HG02610 (cell line): ENCODE results near the gene ALOX15B.

Experiments used
- ATAC-seq: cut with Tn5 transposase; IDR thresholded peaks from one replicate; pipeline ENCODE4 v1.9.1; 2021; ENCODE audit warnings: mild to moderate bottlenecking, moderate library complexity; ENCODE audit not compliant: unreplicated experiment

Gene ALOX15B, protein sequence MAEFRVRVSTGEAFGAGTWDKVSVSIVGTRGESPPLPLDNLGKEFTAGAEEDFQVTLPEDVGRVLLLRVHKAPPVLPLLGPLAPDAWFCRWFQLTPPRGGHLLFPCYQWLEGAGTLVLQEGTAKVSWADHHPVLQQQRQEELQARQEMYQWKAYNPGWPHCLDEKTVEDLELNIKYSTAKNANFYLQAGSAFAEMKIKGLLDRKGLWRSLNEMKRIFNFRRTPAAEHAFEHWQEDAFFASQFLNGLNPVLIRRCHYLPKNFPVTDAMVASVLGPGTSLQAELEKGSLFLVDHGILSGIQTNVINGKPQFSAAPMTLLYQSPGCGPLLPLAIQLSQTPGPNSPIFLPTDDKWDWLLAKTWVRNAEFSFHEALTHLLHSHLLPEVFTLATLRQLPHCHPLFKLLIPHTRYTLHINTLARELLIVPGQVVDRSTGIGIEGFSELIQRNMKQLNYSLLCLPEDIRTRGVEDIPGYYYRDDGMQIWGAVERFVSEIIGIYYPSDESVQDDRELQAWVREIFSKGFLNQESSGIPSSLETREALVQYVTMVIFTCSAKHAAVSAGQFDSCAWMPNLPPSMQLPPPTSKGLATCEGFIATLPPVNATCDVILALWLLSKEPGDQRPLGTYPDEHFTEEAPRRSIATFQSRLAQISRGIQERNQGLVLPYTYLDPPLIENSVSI

DNA sequence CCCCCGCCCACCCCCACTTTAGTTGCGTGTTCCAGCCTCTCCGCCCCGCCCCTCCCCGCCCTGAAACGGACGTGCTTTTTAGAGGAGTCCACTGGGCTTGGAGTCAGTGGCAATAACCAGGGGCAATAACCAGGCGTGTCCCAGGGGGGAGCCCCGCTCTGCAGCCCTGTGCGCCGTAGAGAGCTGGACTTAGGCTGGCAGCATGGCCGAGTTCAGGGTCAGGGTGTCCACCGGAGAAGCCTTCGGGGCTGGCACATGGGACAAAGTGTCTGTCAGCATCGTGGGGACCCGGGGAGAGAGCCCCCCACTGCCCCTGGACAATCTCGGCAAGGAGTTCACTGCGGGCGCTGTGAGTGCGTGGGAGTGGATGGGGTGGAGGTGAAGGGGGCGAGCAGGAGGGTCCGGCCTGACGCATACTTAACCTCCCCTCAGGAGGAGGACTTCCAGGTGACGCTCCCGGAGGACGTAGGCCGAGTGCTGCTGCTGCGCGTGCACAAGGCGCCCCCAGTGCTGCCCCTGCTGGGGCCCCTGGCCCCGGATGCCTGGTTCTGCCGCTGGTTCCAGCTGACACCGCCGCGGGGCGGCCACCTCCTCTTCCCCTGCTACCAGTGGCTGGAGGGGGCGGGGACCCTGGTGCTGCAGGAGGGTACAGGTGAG lies at the start of gene ALOX15B:
TSS of gene ALOX15B (plus strand) at position 106 of the 657 bp plus-strand sequence. CDS start at position 203, 97 bp downstream.
- no peak for ATAC-seq

GRCh38 chr17:7989781-7990655 lies 48.8 kb upstream of the ALOX15B start:
- ATAC-seq, result peak; percentile 51

GRCh38 chr17:7992516-7992915 lies 46.3 kb upstream of the ALOX15B start:
- ATAC-seq, result no peak

DNA sequence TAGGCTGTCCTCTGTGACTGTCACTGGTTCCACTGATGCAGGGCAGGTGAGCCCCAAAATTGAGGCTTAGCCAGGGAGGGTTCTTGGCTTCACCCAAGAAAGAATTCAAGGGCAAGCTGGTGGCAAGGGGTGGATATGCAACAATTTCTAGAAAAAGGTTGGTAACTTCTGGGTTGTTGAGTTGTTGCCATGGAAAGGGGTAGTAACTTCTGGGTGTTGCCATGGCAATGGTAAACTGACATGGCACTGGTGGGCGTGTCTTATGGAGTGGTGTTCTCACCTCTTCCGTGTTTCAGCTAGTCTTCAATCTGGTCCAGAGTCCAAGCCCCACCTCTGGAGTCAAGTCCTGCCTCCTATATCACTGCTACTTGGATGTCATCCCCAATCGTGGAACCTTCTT lies 45.9 kb upstream of the ALOX15B start:
- no peak for ATAC-seq

DNA sequence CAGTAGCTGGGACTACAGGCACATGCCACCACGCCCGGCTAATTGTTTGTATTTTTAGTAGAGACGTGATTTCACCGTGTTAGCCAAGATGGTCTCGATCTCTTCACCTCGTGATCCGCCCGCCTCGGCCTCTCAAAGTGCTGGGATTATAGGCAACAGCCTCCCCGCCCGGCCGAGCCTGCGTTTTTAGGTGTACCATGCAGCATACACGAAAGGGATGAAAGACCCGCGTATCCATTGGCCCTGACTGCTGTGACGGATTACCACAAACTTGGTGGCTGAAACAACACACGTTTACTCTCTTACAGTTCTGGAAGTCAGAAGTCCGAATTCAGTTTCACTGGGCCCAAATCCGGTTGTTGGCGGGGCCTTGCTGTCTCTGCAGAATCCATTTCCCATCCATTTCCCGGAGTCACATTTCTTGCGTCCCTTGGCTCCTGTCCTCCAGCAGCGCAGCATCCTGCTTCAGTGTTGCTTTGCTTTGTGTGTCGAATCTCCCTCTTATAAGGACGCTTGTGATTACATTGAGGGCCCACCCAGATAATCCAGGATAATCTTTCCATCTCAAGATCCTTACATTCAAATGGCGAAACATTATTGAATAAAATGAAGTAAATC lies 44.8 kb upstream of the ALOX15B start:
- no peak for ATAC-seq

GRCh38 chr17:7995724-7996123 lies 43.1 kb upstream of the ALOX15B start:
- no peak for ATAC-seq

GRCh38 chr17:7997186-7997585 lies 41.7 kb upstream of the ALOX15B start:
- no peak for ATAC-seq

DNA sequence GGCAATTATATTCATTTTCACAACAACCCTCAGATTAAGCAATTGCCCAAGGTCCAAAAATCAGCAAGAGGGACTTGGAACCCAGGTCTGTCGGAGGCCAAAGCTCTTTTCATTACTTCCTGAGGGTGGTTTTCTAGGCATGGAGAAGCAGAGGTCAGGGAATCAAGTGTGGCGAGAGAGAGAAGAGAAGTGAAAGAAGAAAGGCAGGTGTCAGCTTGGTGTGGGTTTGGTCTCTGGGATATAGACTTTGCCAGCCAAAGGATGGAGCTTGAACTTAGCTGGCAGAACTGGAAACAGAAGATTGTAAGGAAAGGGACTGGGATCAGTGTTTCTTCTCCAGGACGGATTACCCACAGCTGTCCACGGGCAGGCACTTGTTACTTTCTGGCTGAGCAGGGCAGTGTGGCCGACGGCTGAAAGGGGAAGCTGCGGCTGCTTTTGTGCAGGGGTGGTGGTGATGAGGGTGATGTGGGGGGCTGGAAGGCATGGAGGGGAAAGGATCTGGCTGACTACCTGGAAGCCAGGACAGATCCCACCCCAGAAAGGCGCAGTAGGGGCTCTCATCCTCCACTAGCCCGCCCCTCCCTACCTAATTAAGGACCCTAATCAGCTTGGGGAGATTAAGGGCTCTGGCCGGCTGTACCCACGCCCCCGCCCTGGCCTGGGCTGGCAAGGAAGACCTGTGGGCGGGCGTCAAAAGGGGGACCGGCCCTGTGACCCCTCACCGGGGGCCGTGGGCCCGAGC lies 36.7 kb upstream of the ALOX15B start, which contains the start of gene GUCY2D:
TSS of gene GUCY2D (plus strand) at position 640 of the 745 bp plus-strand sequence. CDS start 433 bp downstream, outside the sequence.
- no peak for ATAC-seq

- no peak for ATAC-seq
These were observed 35.9 kb upstream of the ALOX15B start for GRCh38 chr17:8002721-8003593.

GRCh38 chr17:8003594-8004181 lies 35.2 kb upstream of the ALOX15B start:
- ATAC-seq, result no peak

DNA sequence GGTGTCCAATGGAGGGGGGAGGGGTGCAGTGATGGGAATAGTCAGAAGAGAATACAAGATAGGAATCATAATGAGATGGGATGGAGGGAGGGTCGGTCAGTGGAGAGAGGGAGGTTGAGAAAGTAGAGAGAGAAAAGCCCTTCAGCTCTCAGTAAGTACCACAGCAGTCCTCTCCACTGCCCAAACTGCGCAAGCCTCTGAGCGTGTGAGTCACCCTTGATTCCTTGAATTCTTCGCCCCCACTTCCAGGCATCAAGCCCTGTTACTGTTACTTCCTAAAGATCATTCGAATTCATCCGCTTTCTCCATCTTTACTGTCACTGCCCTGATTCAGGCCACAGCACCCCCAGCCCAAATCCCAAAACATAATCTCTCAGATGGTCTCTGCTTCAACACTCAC lies 34.0 kb upstream of the ALOX15B start:
- no peak for ATAC-seq

GRCh38 chr17:8005357-8005756 lies 33.5 kb upstream of the ALOX15B start:
- no peak for ATAC-seq

GRCh38 chr17:8005967-8006730 lies 32.7 kb upstream of the ALOX15B start:
- ATAC-seq, result no peak

DNA sequence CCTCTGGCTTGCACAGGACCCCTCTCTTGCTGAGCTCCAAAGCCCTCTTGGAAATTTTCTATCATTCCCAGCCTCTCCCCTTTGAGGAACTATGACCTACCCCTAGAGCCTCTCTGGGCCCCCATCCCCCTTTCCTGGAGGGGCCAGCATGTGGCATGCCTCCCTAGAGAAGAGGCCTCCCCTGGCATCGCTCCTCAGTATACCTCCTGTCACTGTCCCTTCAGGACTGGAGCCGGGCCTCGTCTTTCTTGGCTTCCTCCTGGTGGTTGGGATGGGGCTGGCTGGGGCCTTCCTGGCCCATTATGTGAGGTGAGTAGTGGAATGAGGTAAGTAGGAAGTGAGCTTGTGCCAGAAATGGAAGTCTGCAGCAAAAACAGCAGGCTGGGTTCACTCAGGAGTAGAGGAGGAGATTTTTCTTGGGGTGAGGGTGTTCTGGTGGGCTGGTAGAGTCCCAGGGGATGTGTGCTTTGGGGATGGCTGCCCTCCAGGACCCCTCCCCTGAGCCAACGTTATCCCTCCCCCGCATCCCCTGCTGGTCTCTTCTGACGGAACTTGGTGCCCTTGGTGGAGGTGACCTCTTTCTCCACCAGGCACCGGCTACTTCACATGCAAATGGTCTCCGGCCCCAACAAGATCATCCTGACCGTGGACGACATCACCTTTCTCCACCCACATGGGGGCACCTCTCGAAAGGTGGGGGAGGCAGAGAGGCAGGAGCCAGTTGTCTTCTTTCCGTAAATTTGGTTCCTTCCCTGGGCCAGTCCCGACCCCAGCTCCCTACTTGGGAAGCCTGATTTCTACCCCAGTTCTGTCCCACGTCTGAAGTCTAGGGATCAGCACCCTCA lies 31.8 kb upstream of the ALOX15B start:
- no peak for ATAC-seq

GRCh38 chr17:8007836-8008235 lies 31.0 kb upstream of the ALOX15B start:
- ATAC-seq, result no peak

DNA sequence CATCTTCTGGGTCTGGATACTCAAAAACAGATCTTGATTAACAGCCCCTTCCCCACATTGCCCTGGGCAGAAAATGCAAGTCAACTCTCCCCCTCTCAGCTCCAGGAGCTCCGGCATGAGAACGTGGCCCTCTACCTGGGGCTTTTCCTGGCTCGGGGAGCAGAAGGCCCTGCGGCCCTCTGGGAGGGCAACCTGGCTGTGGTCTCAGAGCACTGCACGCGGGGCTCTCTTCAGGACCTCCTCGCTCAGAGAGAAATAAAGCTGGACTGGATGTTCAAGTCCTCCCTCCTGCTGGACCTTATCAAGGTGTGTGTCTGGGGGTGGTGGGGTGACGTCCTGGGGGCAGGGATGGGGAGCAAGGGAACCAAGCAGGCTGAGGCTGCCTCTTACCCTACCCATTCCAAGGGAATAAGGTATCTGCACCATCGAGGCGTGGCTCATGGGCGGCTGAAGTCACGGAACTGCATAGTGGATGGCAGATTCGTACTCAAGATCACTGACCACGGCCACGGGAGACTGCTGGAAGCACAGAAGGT lies 26.7 kb upstream of the ALOX15B start:
- ATAC-seq, result no peak
